Liver (tissue), 9 donors: ENCODE data around the gene HIP1. TPM values are rescaled to one million over a fixed set of nuclear protein-coding genes. Genes with fewer than 3 reads are reported as not detected.
"Not testable (repeated sequence)": the region's sequence is repeated elsewhere in the genome, so short reads cannot be mapped to it uniquely, and the experiment has no call there.

Experiments
- DNase-seq: peaks from one replicate; pipeline ENCODE4 v3.0.0-alpha.2; 2017; ENCODE audit warnings: low spot score
- H3K27ac ChIP-seq, 2 donors: one replicate each; pipeline ENCODE4 v1.7.0; 2013; ENCODE audit warnings: inconsistent platforms in 2 of 2, low read length in 2 of 2, control low read depth in 1 of 2, low read depth in 1 of 2, mild to moderate bottlenecking in 1 of 2
- H3K27me3 ChIP-seq, 4 donors: one replicate each; pipeline versions ENCODE4 v1.6.1 to v1.7.0; 2013; ENCODE audit warnings: low read length in 3 of 4, inconsistent platforms in 1 of 4, mild to moderate bottlenecking in 1 of 4, moderate library complexity in 1 of 4; ENCODE audit not compliant: control insufficient read depth in 4 of 4, insufficient read depth in 4 of 4
- H3K36me3 ChIP-seq, 4 donors: one replicate each; pipeline versions ENCODE4 v1.6.1 to v1.7.0; 2013; ENCODE audit warnings: low read length in 3 of 4, mild to moderate bottlenecking in 3 of 4, low read depth in 1 of 4, moderate library complexity in 1 of 4; ENCODE audit not compliant: control insufficient read depth in 4 of 4, insufficient read depth in 3 of 4
- H3K4me1 ChIP-seq, 4 donors: one replicate each; pipeline versions ENCODE4 v1.6.1 to v1.7.0; 2013; ENCODE audit warnings: low read length in 3 of 4, mild to moderate bottlenecking in 3 of 4, moderate library complexity in 1 of 4; ENCODE audit not compliant: control insufficient read depth in 4 of 4, insufficient read depth in 4 of 4
- H3K4me3 ChIP-seq, 3 donors: one replicate each; pipeline versions ENCODE4 v1.6.1 to v1.7.0; 2013; ENCODE audit warnings: low read length in 3 of 3, control low read depth in 1 of 3, low read depth in 1 of 3, mild to moderate bottlenecking in 1 of 3
- H3K9ac ChIP-seq, 2 donors: one replicate each; pipeline ENCODE4 v1.7.0; 2013; ENCODE audit warnings: low read length in 2 of 2, mild to moderate bottlenecking in 2 of 2, moderate library complexity in 2 of 2, control low read depth in 1 of 2, low read depth in 1 of 2
- H3K9me3 ChIP-seq, 4 donors: one replicate each; pipeline versions ENCODE4 v1.6.1 to v1.7.0; 2013; ENCODE audit warnings: low read length in 3 of 4; ENCODE audit not compliant: control insufficient read depth in 4 of 4
- EGR1 ChIP-seq, 2 donors: IDR thresholded peaks; 2 replicates each; pipeline ENCODE4 v1.6.1; 2016 to 2018; ENCODE audit warnings: antibody characterized with exemption in 2 of 2, low read depth in 2 of 2
- FOXA2 ChIP-seq: IDR thresholded peaks from 2 replicates; pipeline ENCODE4 v1.6.1; 2016; ENCODE audit warnings: antibody characterized with exemption
- GABPA ChIP-seq, 2 donors: IDR thresholded peaks in 1 of 2; conservative IDR thresholded peaks in 1 of 2; 2 replicates each; pipeline ENCODE4 v1.6.1; 2016; ENCODE audit warnings: antibody characterized with exemption in 2 of 2, mild to moderate bottlenecking in 1 of 2, moderate library complexity in 1 of 2
- HNF4A ChIP-seq, 2 donors: conservative IDR thresholded peaks; 2 replicates each; pipeline ENCODE4 v1.6.1; 2016; ENCODE audit warnings: antibody characterized with exemption in 2 of 2, mild to moderate bottlenecking in 2 of 2
- HNF4G ChIP-seq: IDR thresholded peaks from 2 replicates; pipeline ENCODE4 v1.6.1; 2016; ENCODE audit warnings: antibody characterized with exemption
- NR2F2 ChIP-seq: IDR thresholded peaks from 2 replicates; pipeline ENCODE4 v1.6.1; 2016; ENCODE audit warnings: antibody characterized with exemption
- RAD21 ChIP-seq, 2 donors: IDR thresholded peaks; 2 replicates each; pipeline ENCODE4 v1.6.1; 2016; ENCODE audit warnings: antibody characterized with exemption in 2 of 2, mild to moderate bottlenecking in 2 of 2
- RXRA ChIP-seq, 2 donors: IDR thresholded peaks; 2 replicates each; pipeline ENCODE4 v1.6.1; 2017 to 2018; ENCODE audit warnings: antibody characterized with exemption in 2 of 2, mild to moderate bottlenecking in 1 of 2
- SP1 ChIP-seq: IDR thresholded peaks from 2 replicates; pipeline ENCODE4 v1.6.1; 2018; ENCODE audit warnings: antibody characterized with exemption, mild to moderate bottlenecking
- TAF1 ChIP-seq: conservative IDR thresholded peaks from 2 replicates; pipeline ENCODE4 v1.6.1; 2016; ENCODE audit warnings: antibody characterized with exemption, mild to moderate bottlenecking
- WGBS: extraction: QIAGEN DNeasy Blood & Tissue Kit; methylation state at CpG from one replicate; pipeline ENCODE4 v1.1.7; 2013; 5-methylcytosine and 5-hydroxymethylcytosine counted together
- polyA plus RNA-seq, 2 donors: library from polyadenylated mRNA; stranded (reverse) in 1 of 2; unstranded in 1 of 2; fragments of 200-250 nt in 1 of 2; fragments of >200 nt in 1 of 2; fragmentation: Nextera tagmentation in 1 of 2; extraction: Ambion mirVana in 1 of 2; gene quantifications; one replicate each; pipeline versions ENCODE4 v1.2.1 to v1.2.3, GENCODE V29; 2013 to 2015
- total RNA-seq, 2 donors: library from RNA; depleted of rRNA; stranded (reverse); fragments of >200 nt; gene quantifications; one replicate each; pipeline ENCODE4 v1.2.3, GENCODE V29; 2014
- TF ChIP-seq, protein P1 (sequence below): IDR thresholded peaks from 2 replicates; pipeline ENCODE4 v1.6.1; 2016; ENCODE audit warnings: antibody characterized with exemption, mild to moderate bottlenecking
- TF ChIP-seq, protein P2 (sequence below): fragments of 150-350 bp; IDR thresholded peaks from 2 replicates; pipeline ENCODE4 v1.5.1; 2017; ENCODE audit warnings: improper control_type of control experiment, low read depth, low read length; ENCODE audit not compliant: missing input control
- TF ChIP-seq, protein P3 (sequence below): IDR thresholded peaks from 2 replicates; pipeline ENCODE4 v1.6.1; 2016; ENCODE audit warnings: antibody characterized with exemption
- TF ChIP-seq, protein P4 (sequence below): IDR thresholded peaks from 2 replicates; pipeline ENCODE4 v1.6.1; 2016; ENCODE audit warnings: antibody characterized with exemption
- donor health status: healthy.
- donor health status: healthy.
- donor health status: healthy.
- donor health status: healthy.
- donor health status: healthy.

HIP1 gene
- total and polyA plus RNA-seq, 4 donors: 3.8 to 13.6 (median 7.8) TPM

DNA sequence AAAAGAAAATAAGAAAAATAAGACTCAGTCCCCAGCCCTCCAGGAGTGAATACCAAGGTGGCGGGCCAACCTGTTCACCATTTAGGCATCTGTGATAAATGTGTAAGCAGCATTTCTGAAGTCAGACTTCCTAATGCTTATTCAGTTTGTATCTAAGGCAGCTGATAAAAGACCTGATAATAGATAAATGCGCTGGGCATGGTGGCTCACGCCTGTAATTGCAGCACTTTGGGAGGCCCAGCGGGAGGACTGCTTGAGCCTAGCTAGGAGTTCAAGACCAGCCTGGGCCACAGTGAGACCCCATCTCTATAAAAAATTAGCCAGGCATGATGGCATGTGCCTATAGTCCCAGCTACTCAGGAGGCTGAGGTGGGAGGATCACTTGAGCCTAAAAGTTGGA is 143.0 kb downstream of the HIP1 start:
- no peak for DNase-seq
- TF ChIP-seq, protein P1, sequence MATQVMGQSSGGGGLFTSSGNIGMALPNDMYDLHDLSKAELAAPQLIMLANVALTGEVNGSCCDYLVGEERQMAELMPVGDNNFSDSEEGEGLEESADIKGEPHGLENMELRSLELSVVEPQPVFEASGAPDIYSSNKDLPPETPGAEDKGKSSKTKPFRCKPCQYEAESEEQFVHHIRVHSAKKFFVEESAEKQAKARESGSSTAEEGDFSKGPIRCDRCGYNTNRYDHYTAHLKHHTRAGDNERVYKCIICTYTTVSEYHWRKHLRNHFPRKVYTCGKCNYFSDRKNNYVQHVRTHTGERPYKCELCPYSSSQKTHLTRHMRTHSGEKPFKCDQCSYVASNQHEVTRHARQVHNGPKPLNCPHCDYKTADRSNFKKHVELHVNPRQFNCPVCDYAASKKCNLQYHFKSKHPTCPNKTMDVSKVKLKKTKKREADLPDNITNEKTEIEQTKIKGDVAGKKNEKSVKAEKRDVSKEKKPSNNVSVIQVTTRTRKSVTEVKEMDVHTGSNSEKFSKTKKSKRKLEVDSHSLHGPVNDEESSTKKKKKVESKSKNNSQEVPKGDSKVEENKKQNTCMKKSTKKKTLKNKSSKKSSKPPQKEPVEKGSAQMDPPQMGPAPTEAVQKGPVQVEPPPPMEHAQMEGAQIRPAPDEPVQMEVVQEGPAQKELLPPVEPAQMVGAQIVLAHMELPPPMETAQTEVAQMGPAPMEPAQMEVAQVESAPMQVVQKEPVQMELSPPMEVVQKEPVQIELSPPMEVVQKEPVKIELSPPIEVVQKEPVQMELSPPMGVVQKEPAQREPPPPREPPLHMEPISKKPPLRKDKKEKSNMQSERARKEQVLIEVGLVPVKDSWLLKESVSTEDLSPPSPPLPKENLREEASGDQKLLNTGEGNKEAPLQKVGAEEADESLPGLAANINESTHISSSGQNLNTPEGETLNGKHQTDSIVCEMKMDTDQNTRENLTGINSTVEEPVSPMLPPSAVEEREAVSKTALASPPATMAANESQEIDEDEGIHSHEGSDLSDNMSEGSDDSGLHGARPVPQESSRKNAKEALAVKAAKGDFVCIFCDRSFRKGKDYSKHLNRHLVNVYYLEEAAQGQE: no peak
- no peak for TF ChIP-seq SP1
- no peak overlapping the region for H3K9ac ChIP-seq

DNA sequence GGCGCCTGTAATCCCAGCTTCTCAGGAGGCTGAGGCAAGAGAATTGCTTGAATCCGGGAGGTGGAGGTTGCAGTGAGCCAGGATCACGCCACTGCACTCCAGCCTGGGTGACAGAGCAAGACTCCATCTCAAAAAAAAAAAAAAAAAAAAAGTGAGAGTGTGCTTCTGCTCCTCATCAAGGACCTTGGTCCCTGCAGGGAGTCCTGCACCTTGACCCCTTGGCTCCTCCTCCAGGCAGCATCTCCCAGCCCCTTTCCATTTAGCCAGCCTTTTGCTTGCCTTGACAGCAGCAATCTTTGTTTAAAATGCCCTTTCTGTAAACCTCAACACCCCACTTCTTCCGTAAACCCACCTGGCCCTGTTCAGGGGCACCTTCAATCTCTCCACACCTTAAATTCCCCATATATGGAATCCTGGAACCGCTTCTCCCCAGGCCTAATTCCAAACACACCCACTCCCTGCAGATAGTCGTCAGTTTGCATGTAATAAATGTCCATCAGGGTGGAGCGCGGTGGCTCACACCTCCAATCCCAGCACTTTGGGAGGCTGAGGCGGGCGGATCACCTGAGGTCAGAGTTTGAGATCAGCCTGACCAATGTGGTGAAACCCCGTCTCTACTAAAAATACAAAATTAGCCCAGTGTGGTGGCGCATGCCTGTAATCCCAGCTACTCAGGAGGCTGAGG is 145.1 kb downstream of the HIP1 start:
- H3K27ac ChIP-seq, H3K4me3 ChIP-seq, H3K9ac ChIP-seq, H3K27me3 ChIP-seq, H3K4me1 ChIP-seq, DNase-seq, H3K9me3 ChIP-seq: not testable (repeated sequence)
- peaks cover 1 to 31% (median 22%) of the 10 kb centered on the region in 4 donors for H3K36me3 ChIP-seq
- 94% methylated on average over 12 of the region's 12 CpGs for WGBS

More for the DNA sequence above, 143.0 kb downstream of the HIP1 start:
- Histone ChIP-seq H3K4me1 (no peaks in the 10 kb centered on the region), H3K36me3 (peaks cover 3 to 29% (median 19%) of the 10 kb centered on the region in 4 donors), H3K9me3 (no peaks in the 10 kb centered on the region), H3K27me3 (no peaks in the 10 kb centered on the region), H3K4me3 (no peak overlapping the region), H3K27ac (no peak overlapping the region)
- 97% methylated on average over 4 of the region's 4 CpGs for WGBS

DNA sequence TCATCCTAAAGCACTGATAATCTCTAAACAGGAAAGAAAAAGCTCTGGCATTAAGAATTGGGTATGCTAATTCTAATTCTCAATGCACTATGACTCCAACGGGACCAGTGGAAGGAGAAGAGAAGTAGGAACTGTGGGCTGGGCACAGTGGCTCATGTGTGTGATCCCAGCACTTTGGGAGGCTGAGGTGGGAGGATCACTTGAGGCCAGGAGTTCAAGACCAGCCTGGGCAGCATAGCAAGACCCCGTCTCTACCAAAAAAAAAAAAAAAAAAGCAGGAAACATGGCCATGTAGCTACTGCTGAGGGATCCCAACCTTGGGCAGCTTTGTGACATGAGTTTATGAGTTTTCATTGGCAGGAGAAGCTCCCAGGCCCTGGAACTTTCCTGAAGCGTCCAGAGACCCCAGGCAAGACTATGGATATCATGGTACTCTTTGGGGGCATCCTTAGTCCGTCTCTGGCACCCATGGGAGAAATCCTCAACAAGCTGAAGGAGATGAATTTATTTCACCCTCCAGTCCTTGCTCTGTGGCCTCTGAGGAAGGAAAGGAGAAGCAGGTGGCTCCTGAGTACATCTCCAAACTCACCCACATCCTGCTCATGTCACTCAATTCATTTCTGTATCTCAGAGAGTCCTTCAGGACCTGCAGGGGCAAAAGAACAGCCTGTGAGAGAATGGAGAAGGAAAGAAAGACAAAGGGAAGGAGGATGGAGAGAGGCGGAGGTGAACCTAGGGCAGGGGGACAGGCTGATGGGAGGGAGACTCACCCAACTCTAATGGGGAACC is 147.1 kb downstream of the HIP1 start:
- no peaks in the 10 kb centered on the region for H3K27me3 ChIP-seq
- H3K36me3 ChIP-seq: peaks cover 3 to 28% (median 17%) of the 10 kb centered on the region in 4 donors
- TF ChIP-seq TAF1: no peak
- no peak for TF ChIP-seq RXRA (IDR thresholded peaks at IDR 0.05)
- no peak for TF ChIP-seq NR2F2
- TF ChIP-seq, protein P2, sequence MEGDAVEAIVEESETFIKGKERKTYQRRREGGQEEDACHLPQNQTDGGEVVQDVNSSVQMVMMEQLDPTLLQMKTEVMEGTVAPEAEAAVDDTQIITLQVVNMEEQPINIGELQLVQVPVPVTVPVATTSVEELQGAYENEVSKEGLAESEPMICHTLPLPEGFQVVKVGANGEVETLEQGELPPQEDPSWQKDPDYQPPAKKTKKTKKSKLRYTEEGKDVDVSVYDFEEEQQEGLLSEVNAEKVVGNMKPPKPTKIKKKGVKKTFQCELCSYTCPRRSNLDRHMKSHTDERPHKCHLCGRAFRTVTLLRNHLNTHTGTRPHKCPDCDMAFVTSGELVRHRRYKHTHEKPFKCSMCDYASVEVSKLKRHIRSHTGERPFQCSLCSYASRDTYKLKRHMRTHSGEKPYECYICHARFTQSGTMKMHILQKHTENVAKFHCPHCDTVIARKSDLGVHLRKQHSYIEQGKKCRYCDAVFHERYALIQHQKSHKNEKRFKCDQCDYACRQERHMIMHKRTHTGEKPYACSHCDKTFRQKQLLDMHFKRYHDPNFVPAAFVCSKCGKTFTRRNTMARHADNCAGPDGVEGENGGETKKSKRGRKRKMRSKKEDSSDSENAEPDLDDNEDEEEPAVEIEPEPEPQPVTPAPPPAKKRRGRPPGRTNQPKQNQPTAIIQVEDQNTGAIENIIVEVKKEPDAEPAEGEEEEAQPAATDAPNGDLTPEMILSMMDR: no peak
- no peak for TF ChIP-seq GABPA (IDR thresholded peaks at IDR 0.05 in 1 of 2, conservative IDR thresholded peaks at IDR 0.05 in 1 of 2)
- no peak for TF ChIP-seq EGR1 (IDR thresholded peaks at IDR 0.05; ENCODE audit: low read depth in 2 of 2)
- TF ChIP-seq, protein P3, sequence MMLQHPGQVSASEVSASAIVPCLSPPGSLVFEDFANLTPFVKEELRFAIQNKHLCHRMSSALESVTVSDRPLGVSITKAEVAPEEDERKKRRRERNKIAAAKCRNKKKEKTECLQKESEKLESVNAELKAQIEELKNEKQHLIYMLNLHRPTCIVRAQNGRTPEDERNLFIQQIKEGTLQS: no peak
- no peak for TF ChIP-seq RAD21 (IDR thresholded peaks at IDR 0.05)
- no peak for TF ChIP-seq FOXA2
- no peak for TF ChIP-seq HNF4G
- TF ChIP-seq, protein P4, sequence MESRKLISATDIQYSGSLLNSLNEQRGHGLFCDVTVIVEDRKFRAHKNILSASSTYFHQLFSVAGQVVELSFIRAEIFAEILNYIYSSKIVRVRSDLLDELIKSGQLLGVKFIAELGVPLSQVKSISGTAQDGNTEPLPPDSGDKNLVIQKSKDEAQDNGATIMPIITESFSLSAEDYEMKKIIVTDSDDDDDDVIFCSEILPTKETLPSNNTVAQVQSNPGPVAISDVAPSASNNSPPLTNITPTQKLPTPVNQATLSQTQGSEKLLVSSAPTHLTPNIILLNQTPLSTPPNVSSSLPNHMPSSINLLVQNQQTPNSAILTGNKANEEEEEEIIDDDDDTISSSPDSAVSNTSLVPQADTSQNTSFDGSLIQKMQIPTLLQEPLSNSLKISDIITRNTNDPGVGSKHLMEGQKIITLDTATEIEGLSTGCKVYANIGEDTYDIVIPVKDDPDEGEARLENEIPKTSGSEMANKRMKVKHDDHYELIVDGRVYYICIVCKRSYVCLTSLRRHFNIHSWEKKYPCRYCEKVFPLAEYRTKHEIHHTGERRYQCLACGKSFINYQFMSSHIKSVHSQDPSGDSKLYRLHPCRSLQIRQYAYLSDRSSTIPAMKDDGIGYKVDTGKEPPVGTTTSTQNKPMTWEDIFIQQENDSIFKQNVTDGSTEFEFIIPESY: no peak
- no peak for TF ChIP-seq HNF4A (conservative IDR thresholded peaks at IDR 0.05)
- H3K9me3 ChIP-seq: no peaks in the 10 kb centered on the region
- H3K4me3 ChIP-seq: no peak overlapping the region
- no peaks in the 10 kb centered on the region for H3K4me1 ChIP-seq
- H3K9ac ChIP-seq: no peak overlapping the region
- WGBS: 95% methylated on average over 5 of the region's 5 CpGs
- no peak overlapping the region for H3K27ac ChIP-seq
- DNase-seq: no peak
